ENCODE measurements around the gene APLF. TPM values are rescaled to one million over a fixed set of nuclear protein-coding genes. Genes with fewer than 3 reads are reported as not detected.
"Not testable (repeated sequence)": the region's sequence is repeated elsewhere in the genome, so short reads cannot be mapped to it uniquely, and the experiment has no call there.

The APLF gene
- total and polyA plus RNA-seq, 2 of the 8 experiments (the other 6 are each of a cell fraction or from before 2014, with no cell fraction given), result 4.4 to 7.3 TPM

- H2BK5ac ChIP-seq (ENCODE audit: low read depth, low read length); H3K23ac ChIP-seq (ENCODE audit: insufficient read length); H4K91ac ChIP-seq (replicated peaks; ENCODE audit: insufficient read length, low read length); H2BK120ac ChIP-seq (replicated peaks; ENCODE audit: low read depth, low read length); DNase-seq (ENCODE audit: low read depth in 1 of 2, low spot score in 2 of 2); H2AK5ac ChIP-seq (ENCODE audit: low read depth, low read length); H3K4ac ChIP-seq (replicated peaks; ENCODE audit: insufficient read length, low read depth, low read length); H2BK20ac ChIP-seq (ENCODE audit: low read length); H3K79me1 ChIP-seq (ENCODE audit: low read depth, low read length); H4K20me1 ChIP-seq (replicated peaks in 1 of 2; ENCODE audit: control insufficient read depth in 1 of 2, insufficient read depth in 2 of 2, low read length in 2 of 2); H3K18ac ChIP-seq (ENCODE audit: extremely low read depth, low read length); H4K8ac ChIP-seq (ENCODE audit: extremely low read depth, insufficient read depth, low read length); CTCF ChIA-PET (ENCODE audit: partially characterized antibody); H3K23me2 ChIP-seq (ENCODE audit: low read depth, low read length); H3K4me3 ChIP-seq (ENCODE audit: extremely low read depth in 1 of 4, insufficient read depth in 2 of 4, low read depth in 3 of 4, low read length in 4 of 4); H3K27ac ChIP-seq (ENCODE audit: low read depth, low read length); FAIRE-seq; H3K14ac ChIP-seq (ENCODE audit: insufficient read length); H2BK12ac ChIP-seq (ENCODE audit: low read depth, low read length); H3K4me2 ChIP-seq (ENCODE audit: insufficient read depth in 1 of 2, low read depth in 2 of 2, low read length in 2 of 2); H3K79me2 ChIP-seq (ENCODE audit: control insufficient read depth in 1 of 2, insufficient read depth in 2 of 2, low read length in 2 of 2); H3K4me1 ChIP-seq (replicated peaks in 1 of 4; ENCODE audit: control insufficient read depth in 3 of 4, insufficient read depth in 4 of 4, low read length in 3 of 4); H3K56ac ChIP-seq (replicated peaks; ENCODE audit: insufficient read length, low read depth, low read length); POLR2A ChIA-PET (ENCODE audit: partially characterized antibody); H2AFZ ChIP-seq (ENCODE audit: low read length); H4K5ac ChIP-seq (ENCODE audit: insufficient read length, low read depth, low read length); H3K27me3 ChIP-seq (replicated peaks in 1 of 4; ENCODE audit: control insufficient read depth in 3 of 4, extremely low read depth in 1 of 4, insufficient read depth in 3 of 4, low read length in 3 of 4); H2BK15ac ChIP-seq (ENCODE audit: low read length); H3K9ac ChIP-seq (replicated peaks in 1 of 4; ENCODE audit: extremely low read depth in 1 of 4, low read depth in 3 of 4, low read length in 3 of 4): not testable (repeated sequence)
- 98% methylated on average over 16 of the region's 16 CpGs; no CpG with 5 or more reads in 1 of the 2 experiments for WGBS, 2 experiments (ENCODE audit: extremely low coverage in 1 of 2, insufficient coverage in 1 of 2, insufficient read length in 1 of 2, insufficient replicate concordance in 2 of 2, low coverage in 1 of 2, low lambda C conversion rate in 2 of 2, missing lambda C conversion rate in 1 of 2)
- Histone ChIP-seq H3K9me3 (ENCODE audit: insufficient read depth in 2 of 2, low read depth in 1 of 2, low read length in 1 of 2) (peaks cover 0 to 12% of the 10 kb centered on the region in 2 experiments; a peak in 1 of 4 replicates), H3K36me3 (ENCODE audit: control insufficient read depth in 2 of 4, insufficient read depth in 4 of 4, low read length in 3 of 4) (peaks cover 0 to 11% (median 0%) of the 10 kb centered on the region in 4 experiments; a peak in 1 of 8 replicates)
These were observed 61.8 kb downstream of the APLF start for GRCh38 chr2:68529156-68529555.

- DNase-seq (ENCODE audit: low read depth in 1 of 2, low spot score in 2 of 2); H3K14ac ChIP-seq (ENCODE audit: insufficient read length); H4K5ac ChIP-seq (ENCODE audit: insufficient read length, low read depth, low read length); H2BK5ac ChIP-seq (ENCODE audit: low read depth, low read length); CTCF ChIA-PET (ENCODE audit: partially characterized antibody); H4K91ac ChIP-seq (replicated peaks; ENCODE audit: insufficient read length, low read length); H3K9ac ChIP-seq (replicated peaks in 1 of 4; ENCODE audit: extremely low read depth in 1 of 4, low read depth in 3 of 4, low read length in 3 of 4); H3K4me1 ChIP-seq (replicated peaks in 1 of 4; ENCODE audit: control insufficient read depth in 3 of 4, insufficient read depth in 4 of 4, low read length in 3 of 4); H3K4me2 ChIP-seq (ENCODE audit: insufficient read depth in 1 of 2, low read depth in 2 of 2, low read length in 2 of 2); FAIRE-seq; H2BK15ac ChIP-seq (ENCODE audit: low read length); H3K79me1 ChIP-seq (ENCODE audit: low read depth, low read length); H4K20me1 ChIP-seq (replicated peaks in 1 of 2; ENCODE audit: control insufficient read depth in 1 of 2, insufficient read depth in 2 of 2, low read length in 2 of 2); H3K79me2 ChIP-seq (ENCODE audit: control insufficient read depth in 1 of 2, insufficient read depth in 2 of 2, low read length in 2 of 2); POLR2A ChIA-PET (ENCODE audit: partially characterized antibody); H2BK12ac ChIP-seq (ENCODE audit: low read depth, low read length); H4K8ac ChIP-seq (ENCODE audit: extremely low read depth, insufficient read depth, low read length); H2AFZ ChIP-seq (ENCODE audit: low read length); H2BK20ac ChIP-seq (ENCODE audit: low read length); H3K4me3 ChIP-seq (ENCODE audit: extremely low read depth in 1 of 4, insufficient read depth in 2 of 4, low read depth in 3 of 4, low read length in 4 of 4); H3K56ac ChIP-seq (replicated peaks; ENCODE audit: insufficient read length, low read depth, low read length); H2AK5ac ChIP-seq (ENCODE audit: low read depth, low read length); H3K4ac ChIP-seq (replicated peaks; ENCODE audit: insufficient read length, low read depth, low read length); H3K18ac ChIP-seq (ENCODE audit: extremely low read depth, low read length); H3K23me2 ChIP-seq (ENCODE audit: low read depth, low read length); H3K27me3 ChIP-seq (replicated peaks in 1 of 4; ENCODE audit: control insufficient read depth in 3 of 4, extremely low read depth in 1 of 4, insufficient read depth in 3 of 4, low read length in 3 of 4); H3K27ac ChIP-seq (ENCODE audit: low read depth, low read length); H3K23ac ChIP-seq (ENCODE audit: insufficient read length); H2BK120ac ChIP-seq (replicated peaks; ENCODE audit: low read depth, low read length): not testable (repeated sequence)
- Histone ChIP-seq H3K36me3 (ENCODE audit: control insufficient read depth in 2 of 4, insufficient read depth in 4 of 4, low read length in 3 of 4) (peaks cover 0 to 11% (median 0%) of the 10 kb centered on the region in 4 experiments; a peak in 1 of 8 replicates), H3K9me3 (ENCODE audit: insufficient read depth in 2 of 2, low read depth in 1 of 2, low read length in 1 of 2) (peaks cover 0 to 12% of the 10 kb centered on the region in 2 experiments; a peak in 1 of 4 replicates)
- 90% methylated on average over 8 of the region's 17 CpGs; no CpG with 5 or more reads in 1 of the 2 experiments for WGBS, 2 experiments (ENCODE audit: extremely low coverage in 1 of 2, insufficient coverage in 1 of 2, insufficient read length in 1 of 2, insufficient replicate concordance in 2 of 2, low coverage in 1 of 2, low lambda C conversion rate in 2 of 2, missing lambda C conversion rate in 1 of 2)
These were observed 62.3 kb downstream of the APLF start for GRCh38 chr2:68529651-68530050.
